Thymus (tissue), 14 donors: ENCODE measurements around the gene CYP2A13. TPM values are rescaled to one million over a fixed set of nuclear protein-coding genes. Genes with fewer than 3 reads are reported as not detected.
"Not testable (repeated sequence)": the region's sequence is repeated elsewhere in the genome, so short reads cannot be mapped to it uniquely, and the experiment has no call there.

Experiments
- DNase-seq, 9 donors: peaks; one replicate each; pipeline ENCODE4 v3.0.0-alpha.2; 2013; ENCODE audit warnings: low spot score in 9 of 9, low read depth in 6 of 9, missing footprints in 1 of 9
- H3K27ac ChIP-seq, 2 donors: one replicate each; pipeline ENCODE4 v1.5.1; 2013; ENCODE audit warnings: control low read depth in 1 of 2, low read depth in 1 of 2, low read length in 1 of 2, mild to moderate bottlenecking in 1 of 2, moderate library complexity in 1 of 2
- H3K27me3 ChIP-seq, 2 donors: one replicate each; pipeline ENCODE4 v1.5.1; 2013; ENCODE audit warnings: low read length in 1 of 2; ENCODE audit not compliant: control insufficient read depth in 2 of 2, insufficient read depth in 1 of 2
- H3K36me3 ChIP-seq, 2 donors: one replicate each; pipeline ENCODE4 v1.5.1; 2013; ENCODE audit warnings: low read length in 1 of 2, mild to moderate bottlenecking in 1 of 2, moderate library complexity in 1 of 2; ENCODE audit not compliant: control insufficient read depth in 2 of 2, insufficient read depth in 2 of 2
- H3K4me1 ChIP-seq, 2 donors: one replicate each; pipeline ENCODE4 v1.5.1; 2013; ENCODE audit warnings: low read length in 2 of 2; ENCODE audit not compliant: control insufficient read depth in 2 of 2, insufficient read depth in 2 of 2
- H3K4me3 ChIP-seq, 2 donors: one replicate each; pipeline ENCODE4 v1.5.1; 2013; ENCODE audit warnings: low read length in 2 of 2, control low read depth in 1 of 2, mild to moderate bottlenecking in 1 of 2
- H3K9me3 ChIP-seq, 2 donors: one replicate each; pipeline ENCODE4 v1.5.1; 2013; ENCODE audit warnings: low read length in 1 of 2, mild to moderate bottlenecking in 1 of 2; ENCODE audit not compliant: control insufficient read depth in 2 of 2, insufficient read depth in 1 of 2
- WGBS: extraction: QIAGEN DNeasy Blood & Tissue Kit; methylation state at CpG from one replicate; pipeline ENCODE4 v1.1.7; 2013; 5-methylcytosine and 5-hydroxymethylcytosine counted together
- long read RNA-seq, 10 donors: transcript quantifications; one replicate each; lab custom pipeline, GENCODE V29; 2026
- polyA plus RNA-seq: library from polyadenylated mRNA; stranded (reverse); fragments of 200-250 nt; gene quantifications from one replicate; pipeline ENCODE4 v1.2.3, GENCODE V29; 2013
- total RNA-seq: library from RNA; stranded (reverse); fragments of 120-200 nt; gene quantifications from one replicate; pipeline ENCODE4 v1.2.4, GENCODE V29; 2013
- donor health status: healthy.

Gene CYP2A13, protein sequence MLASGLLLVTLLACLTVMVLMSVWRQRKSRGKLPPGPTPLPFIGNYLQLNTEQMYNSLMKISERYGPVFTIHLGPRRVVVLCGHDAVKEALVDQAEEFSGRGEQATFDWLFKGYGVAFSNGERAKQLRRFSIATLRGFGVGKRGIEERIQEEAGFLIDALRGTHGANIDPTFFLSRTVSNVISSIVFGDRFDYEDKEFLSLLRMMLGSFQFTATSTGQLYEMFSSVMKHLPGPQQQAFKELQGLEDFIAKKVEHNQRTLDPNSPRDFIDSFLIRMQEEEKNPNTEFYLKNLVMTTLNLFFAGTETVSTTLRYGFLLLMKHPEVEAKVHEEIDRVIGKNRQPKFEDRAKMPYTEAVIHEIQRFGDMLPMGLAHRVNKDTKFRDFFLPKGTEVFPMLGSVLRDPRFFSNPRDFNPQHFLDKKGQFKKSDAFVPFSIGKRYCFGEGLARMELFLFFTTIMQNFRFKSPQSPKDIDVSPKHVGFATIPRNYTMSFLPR
- total RNA-seq (not detected), polyA plus RNA-seq (0.05 TPM)
- long read RNA-seq, donor 1, result 0 reads
- long read RNA-seq, donor 2, result 0 reads
- long read RNA-seq, donor 3, result 0 reads
- long read RNA-seq, donor 4, result 0 reads
- long read RNA-seq, donor 5, result 0 reads
- long read RNA-seq, donor 6, result 0 reads
- long read RNA-seq, donor 7, result 0 reads
- long read RNA-seq, donor 8, result 0 reads
- long read RNA-seq, donor 9, result 0 reads
- long read RNA-seq, donor 10, result 0 reads

DNA sequence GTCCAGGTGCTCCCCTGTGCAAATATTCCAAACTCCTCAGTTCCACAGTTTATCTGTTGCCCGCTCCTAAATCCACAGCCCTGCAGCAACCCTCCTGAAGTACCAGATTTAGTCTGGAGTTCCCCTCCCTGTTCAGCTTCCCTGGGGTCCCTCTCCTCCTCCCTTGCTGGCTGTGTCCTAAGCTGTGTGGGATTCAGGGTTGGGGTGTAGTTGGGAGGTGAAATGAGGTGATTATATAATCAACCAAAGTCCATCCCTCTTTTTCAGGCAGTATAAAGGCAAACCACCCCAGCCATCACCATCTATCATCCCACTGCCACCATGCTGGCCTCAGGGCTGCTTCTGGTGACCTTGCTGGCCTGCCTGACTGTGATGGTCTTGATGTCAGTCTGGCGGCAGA, at the start of gene CYP2A13:
TSS of gene CYP2A13 (plus strand) at position 301 of the 400 bp plus-strand sequence. CDS start at position 322, 21 bp downstream.
- Histone ChIP-seq H3K36me3 (no peaks in the 10 kb centered on the region), H3K27me3 (peaks cover 0 to 26% of the 10 kb centered on the region in 2 donors), H3K4me1 (no peaks in the 10 kb centered on the region), H3K4me3 (no peak within 1 kb of the TSS), H3K9me3 (no peaks in the 10 kb centered on the region), H3K27ac (no peak within 1 kb of the TSS)
- no peak for DNase-seq
- WGBS, result 88% methylated on average over 2 of the region's 2 CpGs

GRCh38 chr19:41039806-41040205, 48.4 kb upstream of the CYP2A13 start:
- DNase-seq, result no peak
- Histone ChIP-seq H3K27me3 (no peaks in the 10 kb centered on the region), H3K27ac (no peak overlapping the region), H3K4me3 (no peak overlapping the region), H3K9me3 (no peaks in the 10 kb centered on the region), H3K4me1 (no peaks in the 10 kb centered on the region), H3K36me3 (no peaks in the 10 kb centered on the region)
- WGBS, result 95% methylated on average over 1 of the region's 1 CpG

DNA sequence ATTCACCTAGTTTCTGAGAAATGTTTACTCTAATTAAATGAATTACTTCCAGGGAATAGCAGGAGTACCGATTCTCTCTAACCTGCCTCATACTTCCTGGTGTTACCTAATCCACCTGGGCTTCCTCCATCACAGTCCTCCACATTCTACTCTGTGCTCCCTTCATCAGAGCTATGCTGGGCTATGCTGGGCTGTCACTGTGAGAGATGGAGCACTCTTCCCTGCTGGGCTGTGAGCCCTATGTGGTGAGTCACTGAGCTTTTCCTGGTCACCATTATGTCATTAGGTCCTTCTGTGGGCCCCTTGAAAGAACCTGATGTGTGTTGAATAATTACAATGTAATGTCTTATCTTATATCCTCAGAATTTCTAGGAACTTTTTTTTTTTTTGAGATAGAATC, 43.2 kb upstream of the CYP2A13 start:
- H3K9me3 ChIP-seq, H3K27ac ChIP-seq, H3K36me3 ChIP-seq, DNase-seq, H3K4me3 ChIP-seq, H3K4me1 ChIP-seq, H3K27me3 ChIP-seq: not testable (repeated sequence)
- 76% methylated on average over 1 of the region's 1 CpG for WGBS

GRCh38 chr19:41050426-41050825, 37.8 kb upstream of the CYP2A13 start:
- H3K4me1 ChIP-seq, result no peaks in the 10 kb centered on the region
- no peaks in the 10 kb centered on the region for H3K9me3 ChIP-seq
- no peak overlapping the region for H3K27ac ChIP-seq
- 87% methylated on average over 13 of the region's 13 CpGs for WGBS
- H3K27me3 ChIP-seq, result no peaks in the 10 kb centered on the region
- no peaks in the 10 kb centered on the region for H3K36me3 ChIP-seq
- no peak for DNase-seq
- H3K4me3 ChIP-seq, result no peak overlapping the region

DNA sequence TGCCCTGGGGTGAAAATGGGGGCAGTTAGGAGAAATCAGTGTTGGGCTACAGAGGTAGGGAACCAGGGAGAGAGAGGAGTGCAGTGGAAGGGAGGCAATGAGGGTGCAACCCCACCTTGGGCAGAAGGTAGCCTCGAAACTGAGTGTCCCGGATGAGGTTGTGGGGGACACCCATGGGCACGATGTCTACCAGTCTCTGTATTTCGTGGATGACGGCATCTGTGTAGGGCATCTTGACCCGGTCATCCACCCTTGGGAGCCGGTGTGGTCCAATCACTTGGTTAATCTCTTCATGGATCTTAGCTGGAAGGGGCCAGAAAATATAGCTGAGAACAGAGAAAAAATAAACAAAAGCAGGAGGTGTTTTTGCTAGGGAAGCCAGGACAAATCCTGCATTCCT, 36.1 kb upstream of the CYP2A13 start:
- DNase-seq, H3K27ac ChIP-seq, H3K4me3 ChIP-seq, H3K36me3 ChIP-seq, H3K9me3 ChIP-seq, H3K27me3 ChIP-seq, H3K4me1 ChIP-seq: not testable (repeated sequence)
- WGBS, result 94% methylated on average over 7 of the region's 7 CpGs

GRCh38 chr19:41053331-41053730, 34.9 kb upstream of the CYP2A13 start:
- not testable (repeated sequence) for H3K27ac ChIP-seq, H3K36me3 ChIP-seq, DNase-seq, H3K9me3 ChIP-seq, H3K27me3 ChIP-seq, H3K4me3 ChIP-seq, H3K4me1 ChIP-seq
- 89% methylated on average over 10 of the region's 10 CpGs for WGBS

DNA sequence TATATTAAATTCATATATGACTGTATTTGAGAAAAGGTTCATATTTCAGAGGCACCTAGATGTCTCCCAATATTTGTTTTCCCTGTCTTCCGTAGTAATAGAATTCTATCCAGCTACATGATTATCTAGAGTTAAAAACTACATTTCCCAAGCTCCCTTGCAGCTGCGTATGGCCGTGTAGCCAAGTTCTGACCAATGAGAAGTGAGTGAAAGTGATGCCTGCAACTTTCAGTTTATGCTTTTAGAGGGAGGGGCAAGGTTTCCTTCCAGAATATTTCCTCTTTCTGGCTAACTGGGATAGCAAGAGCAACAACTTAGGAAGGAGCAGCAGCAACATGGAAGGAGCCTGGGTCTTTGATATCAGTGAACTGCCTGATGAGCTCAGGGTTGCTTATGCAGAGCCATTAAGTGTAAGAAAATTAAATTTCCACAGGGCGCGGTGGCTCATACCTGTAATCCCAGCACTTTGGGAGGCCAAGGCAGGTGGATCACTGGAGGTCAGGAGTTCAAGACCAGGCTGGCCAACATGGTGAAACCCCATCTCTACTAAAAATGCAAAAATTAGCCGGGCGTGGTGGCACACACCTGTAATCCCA, 23.2 kb upstream of the CYP2A13 start:
- H3K4me1 ChIP-seq, result no peaks in the 10 kb centered on the region
- no peaks in the 10 kb centered on the region for H3K9me3 ChIP-seq
- DNase-seq, result peak in 2 of 9 donors; percentile 3 to 5
- no peaks in the 10 kb centered on the region for H3K36me3 ChIP-seq
- no peak overlapping the region for H3K4me3 ChIP-seq
- no peak overlapping the region for H3K27ac ChIP-seq
- no peaks in the 10 kb centered on the region for H3K27me3 ChIP-seq
- WGBS, result 70% methylated on average over 7 of the region's 7 CpGs

GRCh38 chr19:41076286-41076685, 12.0 kb upstream of the CYP2A13 start:
- Histone ChIP-seq H3K27ac (no peak overlapping the region), H3K4me1 (no peaks in the 10 kb centered on the region), H3K36me3 (no peaks in the 10 kb centered on the region), H3K9me3 (no peaks in the 10 kb centered on the region), H3K4me3 (no peak overlapping the region), H3K27me3 (no peaks in the 10 kb centered on the region)
- WGBS, result 90% methylated on average over 3 of the region's 3 CpGs
- DNase-seq, result no peak

DNA sequence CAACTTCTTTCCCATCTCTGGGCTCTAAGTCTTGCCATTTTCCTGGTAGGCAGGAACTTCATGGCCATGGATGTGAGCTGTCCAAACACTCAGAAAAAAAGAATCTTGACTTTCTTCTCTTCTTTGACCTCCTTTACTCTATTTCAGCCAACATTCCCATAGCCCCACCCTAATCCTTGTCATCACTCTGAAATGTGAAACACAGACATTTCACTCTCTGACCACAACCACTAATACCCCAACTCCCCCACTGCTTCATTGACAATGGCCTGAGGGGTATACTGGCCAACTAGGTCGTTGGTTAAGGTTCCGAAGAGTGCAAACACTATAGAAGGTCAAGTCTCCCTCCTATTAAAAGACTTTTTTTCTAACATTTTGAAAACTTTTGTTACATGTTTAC, 4.7 kb upstream of the CYP2A13 start:
- Histone ChIP-seq H3K4me1 (no peaks in the 10 kb centered on the region), H3K4me3 (no peak overlapping the region), H3K27ac (no peak overlapping the region), H3K9me3 (no peaks in the 10 kb centered on the region), H3K36me3 (no peaks in the 10 kb centered on the region), H3K27me3 (peaks cover 0 to 7% of the 10 kb centered on the region in 2 donors)
- WGBS, result 81% methylated on average over 2 of the region's 2 CpGs
- no peak for DNase-seq
